Osteocyte (in vitro differentiated cells): ENCODE data around the gene UPB1. TPM values are rescaled to one million over a fixed set of nuclear protein-coding genes. Genes with fewer than 3 reads are reported as not detected.

ENCODE experiments used
- DNase-seq: peaks from one replicate; pipeline ENCODE4 v3.0.0; 2021; ENCODE audit warnings: mixed read lengths; ENCODE audit not compliant: unreplicated experiment; ENCODE audit errors: extremely low spot score
- H3K27ac Mint-ChIP-seq: one replicate; pipeline ENCODE4 v1.8.0; 2021; ENCODE audit warnings: mild to moderate bottlenecking, mixed read lengths; ENCODE audit not compliant: unreplicated experiment
- H3K27me3 Mint-ChIP-seq: one replicate; pipeline ENCODE4 v1.8.0; 2021; ENCODE audit warnings: mixed read lengths; ENCODE audit not compliant: unreplicated experiment
- H3K36me3 Mint-ChIP-seq: one replicate; pipeline ENCODE4 v1.8.0; 2021; ENCODE audit warnings: mixed read lengths; ENCODE audit not compliant: unreplicated experiment
- H3K4me1 Mint-ChIP-seq: one replicate; pipeline ENCODE4 v1.8.0; 2021; ENCODE audit warnings: mixed read lengths; ENCODE audit not compliant: unreplicated experiment
- H3K4me3 Mint-ChIP-seq: one replicate; pipeline ENCODE4 v1.8.0; 2021; ENCODE audit warnings: mild to moderate bottlenecking, moderate library complexity, mixed read lengths; ENCODE audit not compliant: unreplicated experiment
- H3K9me3 Mint-ChIP-seq: one replicate; pipeline ENCODE4 v1.8.0; 2021; ENCODE audit warnings: mixed read lengths; ENCODE audit not compliant: unreplicated experiment
- CTCF ChIP-seq: fragments of 200-600 bp; sonication (generic); IDR thresholded peaks from 2 replicates; pipeline ENCODE4 v1.5.0; 2021; ENCODE audit warnings: antibody characterized with exemption, mild to moderate bottlenecking, moderate library complexity
- total RNA-seq: library from RNA; stranded (reverse); gene quantifications from 2 replicates; pipeline ENCODE4 v1.2.1, GENCODE V29; 2021

Gene UPB1
- total RNA-seq, 1 donor from 2014 or later = not detected

DNA sequence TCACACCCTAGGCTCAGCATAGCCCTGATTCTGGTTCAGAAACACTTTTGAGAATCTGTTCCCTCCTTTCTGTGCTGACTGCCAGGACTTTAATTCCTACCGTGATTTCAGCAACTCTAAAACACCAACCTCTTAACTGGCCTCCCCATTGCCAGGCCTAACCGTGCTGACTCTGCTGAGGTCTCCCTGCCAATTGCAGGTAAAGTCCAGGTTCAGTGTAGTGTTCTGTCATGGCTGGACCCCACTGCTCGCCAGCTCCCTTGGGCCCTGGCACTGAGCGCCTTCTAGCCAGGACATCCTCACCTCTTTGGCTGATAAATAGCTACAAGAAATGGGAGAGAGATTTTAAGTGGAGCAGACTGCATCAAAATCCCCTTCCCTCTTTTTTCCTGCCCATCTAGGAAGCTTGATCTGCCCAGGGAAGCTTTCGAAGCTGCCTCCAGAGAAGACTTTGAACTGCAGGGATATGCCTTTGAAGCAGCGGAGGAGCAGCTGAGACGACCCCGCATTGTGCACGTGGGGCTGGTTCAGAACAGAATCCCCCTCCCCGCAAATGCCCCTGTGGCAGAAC is 4.7 kb downstream of the UPB1 start:
- Mint-ChIP-seq H3K4me3 (no peak overlapping the region), H3K27ac (no peak overlapping the region), H3K27me3 (no peaks in the 10 kb centered on the region), H3K36me3 (no peaks in the 10 kb centered on the region), H3K9me3 (no peaks in the 10 kb centered on the region), H3K4me1 (peaks cover 2% of the 10 kb centered on the region)
- TF ChIP-seq CTCF = no peak
- DNase-seq = no peak

DNA sequence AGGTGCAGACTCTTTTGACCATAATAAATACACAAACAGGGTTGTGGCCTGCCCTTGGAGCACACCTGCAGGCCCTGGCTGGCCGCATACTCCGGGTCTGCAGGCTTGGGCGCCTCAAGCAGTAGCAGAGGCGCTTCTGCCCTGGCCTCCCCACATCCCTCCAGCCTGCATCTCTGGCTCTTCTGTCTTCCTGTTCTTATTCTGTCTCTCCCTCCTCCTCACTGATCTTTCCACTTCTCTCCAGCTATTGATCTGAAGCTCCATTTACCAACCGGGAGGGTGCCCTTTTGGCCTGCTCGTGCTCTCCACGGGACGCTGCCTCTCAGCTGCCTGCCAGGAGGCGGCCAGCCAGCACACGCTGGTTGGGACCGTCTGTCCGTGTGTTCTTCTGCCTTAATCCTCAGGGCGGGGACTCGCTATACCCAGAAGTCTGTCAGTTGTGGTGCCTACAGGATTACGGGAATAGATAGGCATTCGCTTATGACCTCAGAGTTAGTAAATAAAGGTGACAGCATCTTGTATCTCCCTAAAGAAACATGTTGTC is 5.2 kb downstream of the UPB1 start:
- Mint-ChIP-seq H3K27ac (no peak overlapping the region), H3K9me3 (no peaks in the 10 kb centered on the region), H3K36me3 (no peaks in the 10 kb centered on the region), H3K4me3 (no peak overlapping the region), H3K4me1 (peaks cover 2% of the 10 kb centered on the region), H3K27me3 (no peaks in the 10 kb centered on the region)
- no peak for TF ChIP-seq CTCF
- DNase-seq = no peak

GRCh38 chr22:24501301-24502005 is 6.3 kb downstream of the UPB1 start:
- H3K9me3 Mint-ChIP-seq = no peaks in the 10 kb centered on the region
- H3K4me3 Mint-ChIP-seq = no peak overlapping the region
- no peak for TF ChIP-seq CTCF
- no peak overlapping the region for H3K27ac Mint-ChIP-seq
- no peaks in the 10 kb centered on the region for H3K27me3 Mint-ChIP-seq
- H3K4me1 Mint-ChIP-seq = peaks cover 3% of the 10 kb centered on the region
- no peak for DNase-seq
- no peaks in the 10 kb centered on the region for H3K36me3 Mint-ChIP-seq

GRCh38 chr22:24502034-24502433 is 6.9 kb downstream of the UPB1 start:
- no peak for DNase-seq
- TF ChIP-seq CTCF = no peak
- Mint-ChIP-seq H3K27ac (no peak overlapping the region), H3K27me3 (no peaks in the 10 kb centered on the region), H3K4me3 (no peak overlapping the region), H3K36me3 (no peaks in the 10 kb centered on the region), H3K9me3 (no peaks in the 10 kb centered on the region), H3K4me1 (peaks cover 9% of the 10 kb centered on the region)

DNA sequence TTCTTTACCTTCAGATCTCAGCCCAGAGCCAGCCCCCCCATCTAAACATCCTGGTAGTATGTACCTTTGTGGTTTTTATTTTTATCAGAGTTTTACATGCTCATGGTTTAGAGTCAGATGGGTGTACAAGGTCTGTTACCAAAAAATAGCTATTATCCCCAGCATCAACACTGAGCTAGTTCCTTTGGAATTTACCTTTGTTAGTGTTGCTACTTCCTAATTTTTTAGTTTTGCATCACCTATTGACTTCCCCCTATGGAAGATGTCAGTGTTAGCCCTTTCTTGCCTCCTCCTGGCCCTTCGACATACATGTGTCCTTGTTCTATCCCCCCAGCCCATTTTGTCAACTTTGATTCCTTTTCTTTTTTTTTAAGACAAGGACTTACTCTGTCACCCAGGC is 7.4 kb downstream of the UPB1 start:
- H3K27ac Mint-ChIP-seq = no peak overlapping the region
- no peaks in the 10 kb centered on the region for H3K27me3 Mint-ChIP-seq
- H3K4me3 Mint-ChIP-seq = no peak overlapping the region
- DNase-seq = no peak
- no peak for TF ChIP-seq CTCF
- H3K9me3 Mint-ChIP-seq = no peaks in the 10 kb centered on the region
- H3K4me1 Mint-ChIP-seq = peaks cover 13% of the 10 kb centered on the region
- no peaks in the 10 kb centered on the region for H3K36me3 Mint-ChIP-seq
